Epithelial cell of esophagus (primary cell): Measurements from ENCODE around the gene HSFX3.
"Not testable (repeated sequence)": the region's sequence is repeated elsewhere in the genome, so short reads cannot be mapped to it uniquely, and the experiment has no call there.

ENCODE experiments used
- DNase-seq: peaks from one replicate; pipeline ENCODE4 v3.0.0; 2010; ENCODE audit warnings: low read depth
- H3K4me3 ChIP-seq: 2 replicates; pipeline ENCODE4 v1.5.1; 2011; ENCODE audit warnings: mild to moderate bottlenecking, low read length, control low read depth
- CTCF ChIP-seq: IDR thresholded peaks from 2 replicates; pipeline ENCODE4 v1.5.1; 2011; ENCODE audit warnings: low read depth, mild to moderate bottlenecking, low read length, control low read depth, inconsistent platforms; ENCODE audit not compliant: insufficient read depth; ENCODE audit errors: missing control alignments

The HSFX3 gene

GRCh38 chrX:149531599-149531998, 18.1 kb downstream of the HSFX3 start:
- no peak overlapping the region for H3K4me3 ChIP-seq
- no peak for TF ChIP-seq CTCF
- DNase-seq = no peak

GRCh38 chrX:149528381-149528780, 21.3 kb downstream of the HSFX3 start:
- DNase-seq = no peak
- no peak for TF ChIP-seq CTCF
- H3K4me3 ChIP-seq = no peak overlapping the region

- TF ChIP-seq CTCF = peak; percentile 68
- peak; percentile 49 for DNase-seq
- no peak overlapping the region for H3K4me3 ChIP-seq
Measured at GRCh38 chrX:149527705-149528104, 22.0 kb downstream of the HSFX3 start.

- not testable (repeated sequence) for DNase-seq
Measured at GRCh38 chrX:149526318-149527033, 23.2 kb downstream of the HSFX3 start.

GRCh38 chrX:149525903-149526302, 23.8 kb downstream of the HSFX3 start:
- not testable (repeated sequence) for H3K4me3 ChIP-seq, DNase-seq

More at GRCh38 chrX:149526318-149527033, 23.2 kb downstream of the HSFX3 start:
- H3K4me3 ChIP-seq = not testable (repeated sequence)

GRCh38 chrX:149525389-149525788, 24.3 kb downstream of the HSFX3 start:
- DNase-seq = peak; percentile 33
- not testable (repeated sequence) for H3K4me3 ChIP-seq

- no peak overlapping the region for H3K4me3 ChIP-seq
- no peak for TF ChIP-seq CTCF
- DNase-seq = no peak
Measured at GRCh38 chrX:149522916-149523315, 26.8 kb downstream of the HSFX3 start.

- no peak for TF ChIP-seq CTCF
- no peak for DNase-seq
- H3K4me3 ChIP-seq = no peak overlapping the region
Measured at GRCh38 chrX:149521438-149521837, 28.3 kb downstream of the HSFX3 start.

- not testable (repeated sequence) for H3K4me3 ChIP-seq, DNase-seq
Measured at GRCh38 chrX:149520636-149521277, 29.0 kb downstream of the HSFX3 start.
